ENCODE data around the gene NOP53. TPM values are rescaled to one million over a fixed set of nuclear protein-coding genes. Genes with fewer than 3 reads are reported as not detected.

Gene NOP53
- total and polyA plus RNA-seq, 2 of the 4 experiments (the other 2 are of a cell fraction): 59.5 to 83.2 TPM

GRCh38 chr19:47796785-47797184 is 51.4 kb downstream of the NOP53 start:
- intact Hi-C loops (cut with micrococcal nuclease): no loop called here
- Histone ChIP-seq H3K27me3 (ENCODE audit: control insufficient read depth, insufficient read depth, low read length) (peaks cover 7% of the 10 kb centered on the region), H3K79me1 (ENCODE audit: low read depth in 1 of 2, low read length in 2 of 2) (no peaks in the 10 kb centered on the region), H3K9me1 (ENCODE audit: insufficient read depth, low read length) (no peaks in the 10 kb centered on the region), H3K4me1 (ENCODE audit: control insufficient read depth, insufficient read depth, low read length) (no peaks in the 10 kb centered on the region), H2BK20ac (ENCODE audit: low read depth, low read length) (no peak overlapping the region), H2AK5ac (ENCODE audit: low read depth, low read length) (no peak overlapping the region), H3K4ac (ENCODE audit: low read depth, low read length) (no peak overlapping the region), H4K20me1 (ENCODE audit: insufficient read depth, low read length) (no peaks in the 10 kb centered on the region), H3K27ac (ENCODE audit: insufficient read depth, low read length) (no peak overlapping the region), H4K91ac (ENCODE audit: insufficient read depth, low read depth, low read length) (no peak overlapping the region), H2BK5ac (ENCODE audit: low read depth, low read length, poor library complexity, severe bottlenecking) (no peak overlapping the region), H3K23ac (ENCODE audit: low read depth, low read length) (no peak overlapping the region), H3K4me2 (ENCODE audit: low read depth, low read length) (no peak overlapping the region), H2BK120ac (ENCODE audit: low read depth, low read length) (no peak overlapping the region), H3K18ac (ENCODE audit: low read depth, low read length) (no peak overlapping the region), H2AK9ac (replicated peaks; ENCODE audit: low read depth, low read length, poor library complexity) (no peak overlapping the region), H3K14ac (replicated peaks; ENCODE audit: low read depth, low read length) (no peak overlapping the region), H3K56ac (ENCODE audit: extremely low read depth, insufficient read depth, low read length) (no peak overlapping the region), H3K9me3 (ENCODE audit: control insufficient read depth, insufficient read depth, low read length) (no peaks in the 10 kb centered on the region), H4K5ac (ENCODE audit: low read depth, low read length) (no peak overlapping the region), H2BK15ac (ENCODE audit: low read depth, low read length) (no peak overlapping the region), H3K4me3 (ENCODE audit: insufficient read depth, low read depth, low read length) (no peak overlapping the region), H2AFZ (replicated peaks; ENCODE audit: low read length, poor library complexity) (no peak overlapping the region), H3K36me3 (ENCODE audit: control insufficient read depth, insufficient read depth, low read length) (no peaks in the 10 kb centered on the region), H3K9ac (ENCODE audit: low read depth, low read length) (no peak overlapping the region), H4K8ac (ENCODE audit: low read depth in 2 of 2, low read length in 2 of 2) (no peak overlapping the region)
- no TSS peak for BruUV-seq (replicated peaks)
- TF ChIP-seq RFX5 (IDR thresholded peaks at IDR 0.05; ENCODE audit: low read depth, low read length): no peak
- no peak for TF ChIP-seq NFE2L2 (IDR thresholded peaks at IDR 0.05; ENCODE audit: low read depth, low read length)
- no peak for ATAC-seq (ENCODE audit: low read depth)
- DNase-seq: no peak
- dilution Hi-C loops (cut with HindIII; ENCODE audit: low sequenced_read_pairs, unreplicated experiment): no loop called here
- no CpG with 5 or more reads among the region's 2 CpGs for WGBS, 2 experiments (ENCODE audit: extremely low coverage in 2 of 2, insufficient read length in 1 of 2)
- in situ Hi-C loops (cut with MboI; ENCODE audit: low sequenced_read_pairs): no loop called here
- ChIA-PET POLR2A (ENCODE audit: unreplicated experiment) (no interaction called here), CTCF (no interaction called here)

All from IMR-90 (cell line).